Cerebellar cortex (tissue), 1 donor: ENCODE data around the gene VAV1.
"Not testable (repeated sequence)": the region's sequence is repeated elsewhere in the genome, so short reads cannot be mapped to it uniquely, and the experiment has no call there.

Experiments used
- DNase-seq: peaks from one replicate; pipeline ENCODE4 v3.0.0-alpha.2; 2015; ENCODE audit warnings: low spot score

The VAV1 gene

DNA sequence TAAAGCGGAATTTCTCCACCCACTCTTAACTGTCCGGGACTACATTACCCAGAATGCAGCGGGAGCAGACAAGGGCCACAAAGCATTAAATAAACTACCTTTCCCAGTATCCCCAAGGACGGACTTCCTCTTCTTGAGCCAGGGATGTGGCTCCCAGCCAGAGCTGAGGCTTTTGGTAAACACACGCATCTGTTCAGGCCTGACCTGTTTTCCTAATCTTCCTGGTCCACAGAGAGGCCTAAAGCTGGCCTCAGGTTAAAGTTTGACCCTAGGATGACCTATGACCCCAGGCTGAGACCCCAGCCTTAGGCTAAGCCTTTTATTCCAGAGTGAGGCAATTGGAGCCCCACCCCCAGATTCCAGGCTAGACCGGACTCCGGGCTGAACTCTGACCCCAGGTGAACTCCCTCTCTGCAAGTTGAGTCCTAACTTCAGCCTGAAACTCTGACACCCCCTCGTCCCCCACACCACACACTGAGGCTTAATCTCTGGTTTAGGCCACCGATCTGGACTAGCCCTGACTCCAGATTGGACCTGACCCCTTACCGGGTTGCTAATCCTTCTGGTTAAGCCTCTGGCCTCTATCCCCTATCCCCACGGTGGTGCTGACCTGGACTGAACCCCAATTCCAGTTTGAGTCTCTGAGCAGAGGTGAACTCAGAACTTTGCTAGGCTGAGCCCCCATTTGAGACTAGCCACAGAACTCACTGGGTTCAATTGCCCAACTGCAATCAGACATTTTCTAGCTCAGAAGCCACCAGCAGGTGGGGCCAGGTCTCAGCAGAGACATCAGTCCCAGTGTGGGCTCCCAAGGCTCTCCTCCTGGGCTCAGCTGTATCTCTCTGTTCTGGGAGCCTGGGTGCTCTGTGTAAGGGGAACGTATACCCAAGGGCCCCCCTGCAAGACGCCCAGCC, 34.4 kb upstream of the VAV1 start:
- peak; percentile 81 for DNase-seq

DNA sequence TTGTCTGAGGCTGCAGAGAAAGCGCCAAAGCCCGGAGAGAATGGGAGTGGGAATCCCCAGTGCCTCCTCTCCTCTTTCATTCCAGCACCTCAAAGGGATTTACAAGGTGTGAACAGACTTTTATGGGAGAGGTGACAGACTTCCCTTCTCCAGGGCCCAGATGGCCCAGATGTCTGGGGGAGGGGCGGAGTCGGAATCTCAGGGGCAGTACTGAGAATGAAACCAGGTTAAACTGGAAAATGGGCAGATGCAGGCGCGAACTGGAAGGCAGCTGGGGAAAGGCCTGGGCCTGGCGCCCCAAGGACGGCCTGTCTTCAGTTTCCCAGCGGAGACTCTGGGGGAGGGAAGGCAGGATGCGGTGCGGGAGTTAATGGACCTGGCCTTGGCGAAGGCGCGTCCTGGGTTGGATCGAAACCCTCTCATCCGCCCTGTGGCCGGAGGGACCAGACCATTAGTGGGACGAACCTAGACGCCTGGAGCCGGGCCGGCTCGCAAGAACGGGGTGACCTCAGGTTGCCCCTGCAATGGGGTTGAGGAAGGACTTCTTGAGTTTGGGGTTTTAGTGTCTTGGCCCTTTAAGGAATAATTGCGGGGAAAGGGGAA, 33.6 kb upstream of the VAV1 start:
- DNase-seq: no peak

DNA sequence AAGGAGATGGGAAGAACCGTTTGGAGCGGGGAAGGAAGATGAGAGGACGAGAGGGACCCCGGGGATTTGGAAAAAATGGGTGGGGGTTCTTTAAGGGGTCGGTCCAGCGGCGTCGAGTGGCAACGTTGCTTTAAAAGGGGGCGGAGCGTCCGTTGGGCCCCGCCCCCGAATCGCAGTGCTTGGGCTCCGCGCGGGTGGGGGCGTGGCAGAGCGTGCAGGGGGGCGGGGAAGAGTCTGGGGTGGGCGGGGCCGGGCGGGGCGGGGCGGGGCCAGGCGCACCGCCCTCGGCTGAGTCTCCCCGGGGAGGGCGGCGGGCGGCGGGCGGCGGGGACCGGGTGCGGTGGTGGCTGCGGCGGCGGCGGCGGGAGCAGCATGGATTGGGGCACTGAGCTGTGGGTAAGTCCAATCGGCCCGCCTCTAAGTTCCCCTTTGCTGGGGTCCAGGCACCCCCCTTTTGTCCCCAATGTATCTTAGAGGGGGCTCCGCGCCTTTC, 33.1 kb upstream of the VAV1 start, which contains the start of gene TRIP10:
Gene TRIP10, plus strand, starts transcription at position 291 of the 493 bp plus-strand sequence. Its CDS starts 82 bp downstream, at position 373.
- DNase-seq: peak; percentile 67

DNA sequence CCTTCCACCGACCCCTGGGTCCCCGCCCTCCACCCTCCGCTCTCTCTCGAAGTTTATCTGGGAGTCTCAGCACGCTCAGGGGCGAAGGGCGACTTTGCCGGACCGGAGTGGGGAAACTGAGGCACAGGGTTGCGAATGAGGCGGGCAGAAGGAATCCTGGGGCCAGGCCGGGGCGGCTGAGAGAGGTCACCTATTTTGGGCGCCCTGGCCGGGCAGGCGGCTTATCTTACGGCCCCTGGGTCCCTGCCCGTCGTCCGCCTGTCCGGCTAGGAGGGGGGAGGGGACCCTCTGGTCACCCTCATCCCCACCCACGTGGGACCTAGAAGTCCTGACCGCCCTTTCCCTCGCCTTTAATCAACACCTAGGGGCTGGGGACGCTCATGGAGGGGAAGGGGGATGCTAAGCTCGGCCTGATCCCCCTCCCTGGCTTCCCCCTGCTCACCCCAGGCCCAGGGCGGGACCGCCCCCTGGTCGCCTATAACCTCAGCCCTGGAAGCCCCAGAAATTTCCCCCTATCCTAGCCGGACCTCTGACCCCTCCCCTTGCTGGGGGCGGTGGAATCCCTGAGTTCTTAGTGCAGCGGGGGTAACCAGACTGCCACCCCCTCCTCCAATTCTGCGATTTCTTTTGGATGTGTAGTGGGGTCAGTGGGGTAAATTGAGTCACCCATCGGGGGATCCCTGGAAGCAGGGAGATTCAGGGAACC, 32.5 kb upstream of the VAV1 start:
- DNase-seq: no peak

DNA sequence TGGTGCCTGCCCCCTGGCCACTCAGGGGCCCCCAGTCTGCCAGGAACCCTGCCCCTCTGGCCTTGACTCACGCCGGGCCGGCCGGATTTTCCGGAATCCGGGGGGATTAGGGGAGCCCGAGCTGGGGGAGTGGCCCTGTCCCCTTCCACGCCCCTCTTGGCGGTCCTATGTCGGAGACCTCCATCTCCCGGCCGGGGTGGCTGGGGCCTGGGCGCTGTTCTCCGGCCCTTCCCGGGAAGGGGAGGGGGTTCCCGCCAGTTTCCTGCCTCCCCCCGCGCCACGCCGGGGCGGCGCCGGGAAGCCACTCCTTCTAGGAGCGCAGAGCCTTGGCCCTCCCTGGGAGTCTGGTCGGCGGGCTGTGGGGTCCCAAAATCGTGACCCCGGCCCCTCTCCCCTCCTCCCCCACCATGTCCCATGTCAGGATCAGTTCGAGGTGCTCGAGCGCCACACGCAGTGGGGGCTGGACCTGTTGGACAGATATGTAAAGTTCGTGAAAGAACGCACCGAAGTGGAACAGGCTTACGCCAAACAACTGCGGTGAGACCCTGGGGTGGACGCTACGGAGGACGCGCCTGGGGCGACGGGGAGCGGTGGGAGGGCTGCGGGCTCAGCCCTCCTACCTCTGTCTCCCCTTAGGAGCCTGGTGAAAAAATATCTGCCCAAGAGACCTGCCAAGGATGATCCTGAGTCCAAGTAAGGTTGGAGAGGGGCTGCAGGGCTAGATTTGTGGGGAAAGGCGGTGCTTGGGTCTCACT, 31.7 kb upstream of the VAV1 start:
- DNase-seq: peak; percentile 30

DNA sequence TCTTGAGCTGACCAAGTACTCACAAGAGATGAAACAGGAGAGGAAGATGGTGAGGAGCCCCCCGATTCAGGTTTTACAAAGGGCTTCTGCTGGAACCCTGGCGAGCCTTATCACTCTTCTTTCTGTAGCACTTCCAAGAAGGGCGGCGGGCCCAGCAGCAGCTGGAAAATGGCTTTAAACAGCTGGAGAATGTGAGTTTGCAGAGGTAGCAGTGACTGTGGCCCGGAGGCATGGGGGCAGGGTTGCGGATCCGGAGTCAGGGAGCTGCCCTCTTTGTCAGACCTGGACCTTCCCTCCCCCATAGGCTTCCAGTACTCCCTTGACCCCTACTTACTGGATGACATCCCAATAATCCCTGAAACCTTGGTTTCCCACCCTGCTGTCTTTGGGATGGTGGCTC, 29.4 kb upstream of the VAV1 start:
- no peak for DNase-seq

DNA sequence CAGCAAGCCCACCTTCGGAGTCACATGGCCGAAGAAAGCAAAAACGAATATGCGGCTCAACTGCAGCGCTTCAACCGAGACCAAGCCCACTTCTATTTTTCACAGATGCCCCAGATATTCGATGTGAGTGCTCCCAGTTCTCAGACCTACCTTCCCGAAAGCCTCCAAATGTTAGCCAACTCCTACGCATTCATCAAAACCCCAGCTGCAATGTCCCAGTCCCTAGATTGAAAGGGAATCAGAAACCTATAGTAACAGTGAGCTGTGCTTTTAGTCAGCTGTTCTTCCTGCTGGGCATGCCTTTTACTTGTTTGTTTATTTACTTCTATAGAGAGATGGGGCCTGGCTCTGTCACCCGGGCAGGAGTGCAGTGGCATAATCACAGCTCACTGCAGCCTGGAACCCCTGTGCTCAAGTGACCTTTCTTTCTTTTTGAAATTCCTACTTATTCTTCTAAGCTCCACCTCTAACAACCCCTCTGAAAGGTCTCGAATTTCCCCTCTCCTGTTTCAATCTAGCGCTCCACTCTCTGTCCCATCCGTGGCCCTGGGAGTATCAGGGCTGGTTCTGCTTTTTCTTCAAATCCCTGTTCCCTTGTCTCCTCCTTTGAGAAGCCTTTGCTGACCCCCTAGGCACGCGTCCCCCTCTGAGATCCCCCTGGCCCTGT, 28.7 kb upstream of the VAV1 start:
- DNase-seq: no peak

DNA sequence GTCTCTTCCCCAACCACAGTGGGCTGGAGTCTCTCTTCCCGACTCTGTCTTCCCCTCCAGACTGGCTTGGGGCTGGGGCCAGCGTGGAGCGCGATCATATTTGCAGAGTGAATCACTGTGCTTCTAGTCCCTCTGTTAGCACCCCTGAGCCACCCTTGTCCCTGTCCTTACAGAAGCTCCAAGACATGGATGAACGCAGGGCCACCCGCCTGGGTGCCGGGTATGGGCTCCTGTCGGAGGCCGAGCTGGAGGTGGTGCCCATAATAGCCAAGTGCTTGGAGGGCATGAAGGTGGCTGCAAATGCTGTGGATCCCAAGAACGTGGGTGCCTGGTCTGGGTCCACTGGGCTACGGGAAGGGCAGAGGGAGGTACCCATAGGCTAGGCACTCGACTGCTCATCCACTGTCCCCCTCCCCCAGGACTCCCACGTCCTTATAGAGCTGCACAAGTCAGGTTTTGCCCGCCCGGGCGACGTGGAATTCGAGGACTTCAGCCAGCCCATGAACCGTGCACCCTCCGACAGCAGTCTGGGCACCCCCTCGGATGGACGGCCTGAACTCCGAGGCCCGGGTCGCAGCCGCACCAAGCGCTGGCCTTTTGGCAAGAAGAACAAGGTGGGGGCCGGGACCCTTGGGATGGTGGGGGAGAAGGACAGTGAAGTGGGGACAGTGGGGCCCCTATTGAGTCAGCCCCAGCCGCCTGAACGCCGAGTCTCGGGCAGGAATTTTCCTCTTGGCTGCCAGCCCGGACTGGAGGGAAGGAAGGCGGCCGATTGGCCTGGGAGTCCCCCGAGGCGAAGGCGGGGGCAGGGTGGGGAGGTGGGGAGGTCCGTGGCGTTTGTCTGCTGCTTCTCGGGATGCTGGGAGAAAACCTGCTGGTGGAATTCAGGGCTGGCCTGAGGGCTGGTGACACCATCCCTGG, 27.9 kb upstream of the VAV1 start:
- DNase-seq: no peak

DNA sequence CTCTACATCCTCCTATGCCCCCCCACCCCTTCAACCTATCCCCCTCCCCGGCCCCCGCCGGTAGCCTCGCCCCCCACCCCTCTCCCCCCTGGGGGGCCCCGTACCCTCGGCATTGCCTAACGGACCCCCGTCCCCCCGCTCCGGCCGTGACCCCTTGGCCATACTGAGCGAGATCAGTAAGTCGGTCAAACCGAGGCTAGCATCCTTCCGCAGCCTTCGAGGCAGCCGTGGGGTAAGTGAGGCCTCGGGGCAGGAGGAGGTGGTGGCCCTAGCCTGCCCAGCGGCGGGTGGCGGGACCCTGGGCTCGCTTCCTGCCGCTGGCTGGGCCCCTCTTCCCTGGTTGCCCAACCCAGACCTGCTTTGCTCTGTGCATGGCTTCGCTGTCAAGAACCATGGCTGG, 26.5 kb upstream of the VAV1 start:
- no peak for DNase-seq

DNA sequence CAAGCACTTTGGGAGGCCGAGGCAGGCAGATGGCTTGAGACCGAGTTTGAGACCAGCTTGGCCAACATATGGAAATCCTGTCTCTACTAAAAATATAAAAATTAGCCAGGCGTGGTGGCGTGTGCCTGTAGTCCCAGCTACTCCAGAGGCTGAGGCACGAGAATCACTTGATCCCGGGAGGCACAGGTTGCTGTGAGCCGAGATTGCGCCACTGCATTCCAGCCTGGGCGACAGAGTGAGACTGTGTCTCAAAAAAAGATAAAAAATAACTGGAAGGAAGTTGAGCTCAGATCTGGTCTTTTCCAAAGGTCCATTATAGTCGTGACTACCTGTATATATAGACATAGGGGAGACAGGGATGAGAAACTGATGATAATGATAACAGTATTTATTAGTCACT, 24.0 kb upstream of the VAV1 start:
- not testable (repeated sequence) for DNase-seq

DNA sequence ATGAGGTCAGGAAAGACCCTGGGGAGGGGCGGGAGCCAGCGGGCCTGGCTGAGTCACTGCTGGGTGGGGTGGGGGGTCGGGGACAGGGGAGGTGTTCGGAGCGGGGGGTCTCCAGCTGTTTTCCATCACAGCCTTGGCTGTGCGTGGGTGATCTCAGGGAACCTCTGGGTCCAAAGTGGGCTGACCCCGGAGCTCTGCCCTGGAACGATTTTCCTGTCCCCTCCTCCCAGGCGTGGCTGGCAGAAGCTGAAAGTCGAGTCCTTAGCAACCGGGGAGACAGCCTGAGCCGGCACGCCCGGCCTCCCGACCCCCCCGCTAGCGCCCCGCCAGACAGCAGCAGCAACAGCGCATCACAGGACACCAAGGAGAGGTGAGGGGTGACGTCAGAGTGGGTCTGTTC, 22.4 kb upstream of the VAV1 start:
- no peak for DNase-seq

DNA sequence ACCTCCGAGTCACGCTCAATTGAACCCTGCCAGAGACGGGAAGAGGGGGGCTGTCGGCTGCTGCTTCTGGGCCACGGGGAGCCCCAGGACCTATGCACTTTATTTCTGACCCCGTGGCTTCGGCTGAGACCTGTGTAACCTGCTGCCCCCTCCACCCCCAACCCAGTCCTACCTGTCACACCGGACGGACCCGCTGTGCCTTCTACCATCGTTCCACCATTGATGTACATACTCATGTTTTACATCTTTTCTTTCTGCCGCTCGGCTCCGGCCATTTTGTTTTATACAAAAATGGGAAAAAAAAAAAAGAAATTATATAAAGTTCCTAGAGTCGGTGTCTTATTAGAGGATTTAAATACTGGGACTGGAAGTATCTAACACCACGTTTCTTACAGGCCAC, 21.3 kb upstream of the VAV1 start:
- no peak for DNase-seq

DNA sequence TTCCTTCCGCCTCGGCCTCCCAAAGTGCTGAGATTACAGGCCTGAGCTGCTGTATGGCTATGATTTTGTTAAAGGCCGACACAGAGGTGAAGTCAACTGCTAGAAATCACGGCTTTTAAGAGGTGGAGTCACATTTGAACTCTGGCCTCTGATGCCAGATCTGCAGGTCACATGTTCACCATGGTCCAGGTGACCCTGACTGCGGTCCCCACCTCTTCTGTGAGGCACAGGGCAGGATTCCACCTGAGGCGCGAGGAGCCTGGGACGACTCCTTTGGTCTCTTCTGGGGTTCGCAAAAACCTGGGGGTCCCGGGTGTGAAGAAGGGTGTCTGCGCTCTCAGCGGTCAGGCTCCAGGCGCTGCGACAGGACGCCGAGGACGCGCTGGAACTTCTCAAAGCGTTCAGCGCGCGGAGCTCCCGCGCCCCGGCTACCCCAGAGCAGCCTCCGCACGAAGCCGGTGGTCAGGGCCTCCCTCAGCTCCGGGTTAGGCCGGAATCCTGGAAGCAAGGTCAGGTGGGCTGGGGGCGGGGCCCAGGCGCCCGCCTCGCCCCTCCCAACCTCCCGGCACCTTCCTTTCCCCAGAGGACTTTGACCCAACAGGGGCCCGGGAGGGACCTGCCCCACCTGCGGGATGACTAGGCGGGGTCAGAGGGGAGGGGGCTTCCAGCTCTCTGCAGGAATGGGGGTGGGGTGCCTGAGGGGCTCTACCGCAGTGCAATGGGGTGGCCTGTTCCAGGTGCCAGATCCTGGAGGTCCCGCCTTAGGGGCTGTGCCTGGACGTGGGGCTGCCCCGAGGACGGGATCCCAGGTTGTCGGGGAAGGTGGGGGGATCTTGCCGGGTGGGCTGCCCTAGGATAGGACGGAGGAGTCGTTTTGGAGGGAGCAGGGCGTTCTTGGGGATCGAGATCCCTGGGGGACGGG, 20.0 kb upstream of the VAV1 start:
- DNase-seq: peak; percentile 55

DNA sequence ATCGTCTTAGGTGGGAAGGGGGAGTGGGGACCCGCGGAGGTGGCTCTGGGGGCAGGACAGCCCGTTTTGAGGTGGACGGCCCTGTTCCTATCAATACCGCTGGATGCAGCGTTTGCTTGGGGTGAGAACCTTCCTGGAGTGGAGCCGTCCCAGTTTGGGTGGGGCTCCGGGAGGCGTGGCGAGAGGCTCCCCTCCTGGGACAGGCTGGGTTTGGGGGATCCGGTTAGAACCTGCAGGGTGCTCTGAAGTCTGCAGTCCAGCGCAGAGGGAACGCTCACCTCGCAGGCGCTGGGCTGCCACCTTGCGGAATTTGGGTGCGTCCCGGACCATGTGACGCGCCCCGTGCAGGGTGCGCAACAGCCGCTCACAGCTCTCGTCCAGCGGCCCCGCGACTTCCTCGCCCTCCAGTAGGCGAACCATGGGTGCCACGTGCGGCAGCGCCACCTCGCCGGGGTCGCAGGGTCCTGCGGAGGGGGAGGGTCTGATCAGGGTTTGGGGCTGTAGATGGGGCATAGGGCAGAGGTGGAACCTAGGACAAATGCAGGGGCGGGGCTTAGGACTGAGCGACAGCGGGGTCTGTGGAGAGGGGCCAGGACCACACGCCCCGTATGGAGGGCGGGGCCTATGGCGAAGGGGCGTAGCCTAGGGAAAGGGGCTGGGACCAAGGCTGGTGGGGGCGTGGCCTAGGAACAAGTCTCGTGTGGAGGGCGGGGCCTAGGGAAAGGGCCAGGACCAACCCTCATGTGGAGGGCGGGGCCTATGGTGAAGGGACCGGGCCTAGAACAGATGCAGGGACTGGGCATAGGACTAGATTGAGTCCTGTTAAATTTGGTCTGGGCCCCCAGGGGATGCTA, 19.1 kb upstream of the VAV1 start:
- peak; percentile 84 for DNase-seq

DNA sequence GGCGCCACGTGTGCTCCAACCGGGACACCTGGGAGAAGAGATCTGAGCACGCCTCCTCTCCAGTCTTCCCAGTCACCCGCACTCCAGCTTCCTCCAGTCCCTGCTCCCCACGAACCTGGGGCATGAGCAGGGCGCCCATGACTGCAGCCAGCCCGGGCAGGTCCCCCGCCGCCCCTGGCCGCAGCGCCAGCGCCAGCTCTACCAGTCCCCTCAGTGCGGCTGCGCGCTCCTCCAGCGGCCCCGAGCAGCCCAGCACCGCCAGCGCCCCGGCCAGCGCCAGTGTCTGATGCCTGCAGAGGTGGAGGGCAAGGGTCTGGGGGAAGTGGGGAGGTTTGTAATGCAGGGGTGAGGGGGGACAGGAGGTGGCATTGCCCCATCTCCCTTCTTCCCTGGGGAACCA, 18.4 kb upstream of the VAV1 start:
- no peak for DNase-seq

DNA sequence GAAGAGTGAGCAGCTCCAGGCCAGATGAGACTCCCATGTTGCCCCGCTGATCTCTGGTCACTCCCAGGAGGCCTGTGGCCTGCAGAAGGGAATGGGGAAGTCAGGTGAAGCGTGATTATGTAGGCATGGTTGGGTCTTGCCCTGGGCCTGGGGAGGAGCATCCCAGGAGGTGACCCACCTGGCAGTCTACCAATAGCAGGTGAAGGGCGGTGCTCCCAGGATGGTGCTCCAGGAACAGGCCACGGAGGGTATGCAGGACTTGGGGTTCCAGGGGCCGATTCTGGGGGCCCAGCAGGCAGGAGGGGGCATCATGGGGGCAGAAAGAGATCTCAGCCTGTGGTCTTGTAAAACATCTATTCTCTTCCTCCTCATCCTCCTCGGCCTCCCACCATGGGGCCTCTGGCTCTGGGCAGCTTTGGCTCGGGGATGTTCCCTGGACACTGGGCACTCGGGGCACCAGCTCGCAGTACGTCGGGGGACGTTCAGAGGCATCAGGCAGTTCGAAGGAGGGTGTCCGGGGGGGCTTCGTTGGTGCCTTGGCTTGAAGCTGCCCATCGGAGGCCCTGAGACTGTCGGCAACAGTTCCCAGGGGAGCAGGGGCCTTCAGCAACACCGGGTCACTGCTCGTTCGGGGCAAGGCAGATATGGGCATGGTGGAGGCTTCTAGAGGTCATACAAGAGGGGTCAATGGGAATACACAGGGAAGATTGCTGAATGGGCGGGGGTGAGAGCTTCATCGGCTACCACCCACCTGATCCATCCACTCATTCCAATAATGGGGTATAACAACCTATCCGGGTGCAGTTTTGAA, 17.6 kb upstream of the VAV1 start:
- no peak for DNase-seq

DNA sequence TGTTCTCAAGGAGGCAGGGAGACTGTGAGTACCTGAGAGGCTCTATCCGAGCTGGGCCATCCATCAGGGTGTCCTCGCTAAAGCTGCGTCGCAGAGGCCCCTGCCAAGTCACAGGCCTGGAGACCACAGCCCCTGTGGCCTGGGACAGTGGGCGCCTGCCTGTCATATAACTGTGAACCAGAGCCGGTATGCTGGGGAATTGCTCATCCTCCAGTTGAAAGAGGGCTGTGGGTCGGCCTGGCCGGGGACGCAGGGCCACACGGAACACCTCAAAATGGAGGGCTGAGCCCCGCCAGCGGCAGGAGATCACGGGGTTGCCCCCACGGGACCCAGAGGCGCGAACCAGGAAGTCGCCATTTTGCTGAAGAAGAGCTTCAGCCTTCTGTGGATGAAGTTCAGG, 11.9 kb upstream of the VAV1 start:
- no peak for DNase-seq
